Neural cell (in vitro differentiated cells): Measurements from ENCODE around the gene ASIC4. TPM values are rescaled to one million over a fixed set of nuclear protein-coding genes. Genes with fewer than 3 reads are reported as not detected.

ENCODE experiments used
- H2AFZ ChIP-seq: fragments of 200-600, 300-800 bp; sonication (generic), shearing (Covaris generic); 2 replicates; pipeline ENCODE4 v1.6.0; 2014; ENCODE audit warnings: low read depth, mild to moderate bottlenecking, antibody characterized with exemption, low read length, moderate library complexity
- H3F3A ChIP-seq: fragments of 200-600 bp; shearing (Covaris generic); 2 replicates; pipeline ENCODE4 v1.6.1; 2016; ENCODE audit warnings: mild to moderate bottlenecking, moderate library complexity, mixed read lengths, antibody characterized with exemption, low read length; ENCODE audit not compliant: insufficient read depth, poor library complexity, severe bottlenecking
- H3K27ac ChIP-seq: fragments of 200-600, 300-800 bp; sonication (generic), shearing (Covaris generic); 2 replicates; pipeline ENCODE4 v1.5.1; 2014; ENCODE audit warnings: mild to moderate bottlenecking, low read length, moderate library complexity
- H3K27me3 ChIP-seq: fragments of 300-800, 200-600 bp; sonication (generic), shearing (Covaris generic); 2 replicates; pipeline ENCODE4 v1.6.0; 2014; ENCODE audit warnings: mild to moderate bottlenecking, low read depth, low read length, moderate library complexity; ENCODE audit not compliant: insufficient read depth
- H3K36me3 ChIP-seq: fragments of 300-800, 200-600 bp; sonication (generic), shearing (Covaris generic); 2 replicates; pipeline ENCODE4 v1.5.1; 2014; ENCODE audit warnings: mild to moderate bottlenecking, antibody characterized with exemption, low read length, moderate library complexity; ENCODE audit not compliant: insufficient read depth
- H3K4me2 ChIP-seq: fragments of 300-800, 200-600 bp; sonication (generic), shearing (Covaris generic); 2 replicates; pipeline ENCODE4 v1.6.0; 2014; ENCODE audit warnings: mild to moderate bottlenecking, low read length
- H3K4me3 ChIP-seq: fragments of 300-800, 200-600 bp; sonication (generic), shearing (Covaris generic); 2 replicates; pipeline ENCODE4 v1.5.1; 2014; ENCODE audit warnings: mild to moderate bottlenecking, low read length, moderate library complexity
- H3K79me2 ChIP-seq: fragments of 200-600 bp; shearing (Covaris generic); replicated peaks from 2 replicates; pipeline ENCODE4 v1.6.0; 2014; ENCODE audit warnings: mild to moderate bottlenecking, low read length, moderate library complexity; ENCODE audit not compliant: insufficient read depth
- H3K9ac ChIP-seq: fragments of 300-800, 200-600 bp; sonication (generic), shearing (Covaris generic); 2 replicates; pipeline ENCODE4 v1.6.1; 2016; ENCODE audit warnings: mild to moderate bottlenecking, low read length, mixed read lengths
- H3K9me2 ChIP-seq: fragments of 200-600 bp; shearing (Covaris generic); 2 replicates; pipeline ENCODE4 v1.6.1; 2016; ENCODE audit warnings: mild to moderate bottlenecking, low read length, mixed read lengths; ENCODE audit not compliant: insufficient read depth
- H3K9me3 ChIP-seq: fragments of 200-600, 300-800 bp; sonication (generic), shearing (Covaris generic); 2 replicates; pipeline ENCODE4 v1.6.1; 2016; ENCODE audit warnings: mild to moderate bottlenecking, mixed run types, low read length, moderate library complexity, mixed read lengths
- H4K20me1 ChIP-seq: fragments of 200-600 bp; shearing (Covaris generic); 2 replicates; pipeline ENCODE4 v1.6.1; 2016; ENCODE audit warnings: mild to moderate bottlenecking, mixed run types; ENCODE audit not compliant: insufficient read depth
- EP300 ChIP-seq: fragments of 450-650 bp; conservative IDR thresholded peaks from 2 replicates; pipeline ENCODE4 v1.6.1; 2014; ENCODE audit warnings: antibody characterized with exemption, mild to moderate bottlenecking, moderate library complexity; ENCODE audit not compliant: poor library complexity, severe bottlenecking
- EZH2 ChIP-seq: fragments of 200-600, 300-800 bp; shearing (Covaris generic), sonication (generic); IDR thresholded peaks from 2 replicates; pipeline ENCODE4 v1.6.1; 2014; ENCODE audit warnings: antibody characterized with exemption, low read length, borderline replicate concordance, mild to moderate bottlenecking; ENCODE audit not compliant: insufficient read depth, poor library complexity, severe bottlenecking
- MXI1 ChIP-seq: fragments of 450-650 bp; conservative IDR thresholded peaks from 2 replicates; pipeline ENCODE4 v1.6.1; 2014; ENCODE audit warnings: antibody characterized with exemption, mild to moderate bottlenecking; ENCODE audit not compliant: poor library complexity, severe bottlenecking
- POLR2AphosphoS5 ChIP-seq: IDR thresholded peaks from 2 replicates; pipeline ENCODE4 v1.6.1; 2012
- RAD21 ChIP-seq: fragments of 450-650 bp; conservative IDR thresholded peaks from 2 replicates; pipeline ENCODE4 v1.6.1; 2014; ENCODE audit warnings: antibody characterized with exemption, mild to moderate bottlenecking, moderate library complexity
- SMC3 ChIP-seq: fragments of 450-650 bp; conservative IDR thresholded peaks from 2 replicates; pipeline ENCODE4 v1.6.1; 2014; ENCODE audit warnings: antibody characterized with exemption, mild to moderate bottlenecking, moderate library complexity; ENCODE audit not compliant: poor library complexity
- TAF1 ChIP-seq: IDR thresholded peaks from 2 replicates; pipeline ENCODE4 v1.6.1; 2012; ENCODE audit warnings: low read depth
- polyA plus RNA-seq: library from polyadenylated mRNA; depleted of rRNA; stranded (reverse); fragments of >200 nt; gene quantifications from 2 replicates; pipeline ENCODE4 v1.2.3, GENCODE V29; 2014
- TF ChIP-seq, protein P1 (sequence below): IDR thresholded peaks from 2 replicates; pipeline ENCODE4 v1.6.1; 2012; ENCODE audit warnings: borderline replicate concordance
- TF ChIP-seq, protein P2 (sequence below): fragments of 450-650 bp; IDR thresholded peaks from 2 replicates; pipeline ENCODE4 v1.5.1; 2014; ENCODE audit warnings: antibody characterized with exemption, mild to moderate bottlenecking, moderate library complexity; ENCODE audit not compliant: poor library complexity, severe bottlenecking

The ASIC4 gene
- polyA plus RNA-seq, 1 donor from 2014 or later, result 2.7 TPM

DNA sequence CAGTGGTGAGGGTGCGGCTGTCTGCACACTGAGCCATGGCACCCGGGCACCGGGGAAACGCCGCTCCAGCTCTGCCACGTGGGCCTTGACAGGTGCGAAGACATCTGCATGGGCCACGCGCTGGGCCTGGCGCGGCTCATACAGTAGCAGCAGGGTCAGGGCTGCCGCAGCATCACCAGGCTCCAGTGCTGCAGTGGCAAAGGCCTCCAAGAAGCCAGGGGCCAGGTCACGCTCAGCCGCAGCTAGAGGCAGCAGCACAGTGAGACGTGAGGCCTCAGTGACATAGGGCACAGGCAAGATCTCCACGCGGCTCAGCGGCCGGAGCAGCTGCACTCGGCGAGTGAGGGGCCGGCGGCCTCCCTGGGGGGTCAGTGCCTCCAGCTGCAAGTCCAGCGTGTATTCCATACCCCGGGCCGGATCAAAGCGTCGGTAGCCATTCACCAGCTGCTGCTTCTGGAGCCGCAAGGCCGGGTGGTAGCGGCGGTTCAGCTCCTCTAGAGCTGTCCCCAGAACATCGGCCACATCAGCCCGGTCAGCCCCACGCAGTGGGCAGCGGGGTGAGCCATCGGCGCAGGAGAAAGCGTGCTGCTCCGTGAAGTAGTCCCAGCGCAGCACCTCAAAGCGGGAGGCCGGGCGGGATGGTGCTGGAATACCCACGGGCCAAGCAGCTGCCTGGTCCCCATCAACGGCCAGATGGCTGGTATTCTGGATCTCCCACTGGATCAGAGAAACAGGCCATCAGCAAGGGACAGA lies 25.8 kb downstream of the ASIC4 start:
- TF ChIP-seq EZH2, result no peak
- TF ChIP-seq RAD21, result no peak
- TF ChIP-seq, protein P1, sequence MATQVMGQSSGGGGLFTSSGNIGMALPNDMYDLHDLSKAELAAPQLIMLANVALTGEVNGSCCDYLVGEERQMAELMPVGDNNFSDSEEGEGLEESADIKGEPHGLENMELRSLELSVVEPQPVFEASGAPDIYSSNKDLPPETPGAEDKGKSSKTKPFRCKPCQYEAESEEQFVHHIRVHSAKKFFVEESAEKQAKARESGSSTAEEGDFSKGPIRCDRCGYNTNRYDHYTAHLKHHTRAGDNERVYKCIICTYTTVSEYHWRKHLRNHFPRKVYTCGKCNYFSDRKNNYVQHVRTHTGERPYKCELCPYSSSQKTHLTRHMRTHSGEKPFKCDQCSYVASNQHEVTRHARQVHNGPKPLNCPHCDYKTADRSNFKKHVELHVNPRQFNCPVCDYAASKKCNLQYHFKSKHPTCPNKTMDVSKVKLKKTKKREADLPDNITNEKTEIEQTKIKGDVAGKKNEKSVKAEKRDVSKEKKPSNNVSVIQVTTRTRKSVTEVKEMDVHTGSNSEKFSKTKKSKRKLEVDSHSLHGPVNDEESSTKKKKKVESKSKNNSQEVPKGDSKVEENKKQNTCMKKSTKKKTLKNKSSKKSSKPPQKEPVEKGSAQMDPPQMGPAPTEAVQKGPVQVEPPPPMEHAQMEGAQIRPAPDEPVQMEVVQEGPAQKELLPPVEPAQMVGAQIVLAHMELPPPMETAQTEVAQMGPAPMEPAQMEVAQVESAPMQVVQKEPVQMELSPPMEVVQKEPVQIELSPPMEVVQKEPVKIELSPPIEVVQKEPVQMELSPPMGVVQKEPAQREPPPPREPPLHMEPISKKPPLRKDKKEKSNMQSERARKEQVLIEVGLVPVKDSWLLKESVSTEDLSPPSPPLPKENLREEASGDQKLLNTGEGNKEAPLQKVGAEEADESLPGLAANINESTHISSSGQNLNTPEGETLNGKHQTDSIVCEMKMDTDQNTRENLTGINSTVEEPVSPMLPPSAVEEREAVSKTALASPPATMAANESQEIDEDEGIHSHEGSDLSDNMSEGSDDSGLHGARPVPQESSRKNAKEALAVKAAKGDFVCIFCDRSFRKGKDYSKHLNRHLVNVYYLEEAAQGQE, result no peak
- no peak for TF ChIP-seq MXI1
- TF ChIP-seq, protein P2, sequence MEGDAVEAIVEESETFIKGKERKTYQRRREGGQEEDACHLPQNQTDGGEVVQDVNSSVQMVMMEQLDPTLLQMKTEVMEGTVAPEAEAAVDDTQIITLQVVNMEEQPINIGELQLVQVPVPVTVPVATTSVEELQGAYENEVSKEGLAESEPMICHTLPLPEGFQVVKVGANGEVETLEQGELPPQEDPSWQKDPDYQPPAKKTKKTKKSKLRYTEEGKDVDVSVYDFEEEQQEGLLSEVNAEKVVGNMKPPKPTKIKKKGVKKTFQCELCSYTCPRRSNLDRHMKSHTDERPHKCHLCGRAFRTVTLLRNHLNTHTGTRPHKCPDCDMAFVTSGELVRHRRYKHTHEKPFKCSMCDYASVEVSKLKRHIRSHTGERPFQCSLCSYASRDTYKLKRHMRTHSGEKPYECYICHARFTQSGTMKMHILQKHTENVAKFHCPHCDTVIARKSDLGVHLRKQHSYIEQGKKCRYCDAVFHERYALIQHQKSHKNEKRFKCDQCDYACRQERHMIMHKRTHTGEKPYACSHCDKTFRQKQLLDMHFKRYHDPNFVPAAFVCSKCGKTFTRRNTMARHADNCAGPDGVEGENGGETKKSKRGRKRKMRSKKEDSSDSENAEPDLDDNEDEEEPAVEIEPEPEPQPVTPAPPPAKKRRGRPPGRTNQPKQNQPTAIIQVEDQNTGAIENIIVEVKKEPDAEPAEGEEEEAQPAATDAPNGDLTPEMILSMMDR, result no peak
- no peak for TF ChIP-seq POLR2AphosphoS5
- Histone ChIP-seq H3K36me3 (peaks cover 5% of the 10 kb centered on the region), H4K20me1 (no peaks in the 10 kb centered on the region), H2AFZ (no peak overlapping the region), H3K27me3 (no peaks in the 10 kb centered on the region), H3K9me3 (no peaks in the 10 kb centered on the region), H3K9ac (no peak overlapping the region), H3K9me2 (no peaks in the 10 kb centered on the region), H3K4me2 (no peak overlapping the region), H3F3A (no peaks in the 10 kb centered on the region), H3K27ac (no peak overlapping the region), H3K79me2 (peaks cover 11% of the 10 kb centered on the region), H3K4me3 (no peak overlapping the region)

DNA sequence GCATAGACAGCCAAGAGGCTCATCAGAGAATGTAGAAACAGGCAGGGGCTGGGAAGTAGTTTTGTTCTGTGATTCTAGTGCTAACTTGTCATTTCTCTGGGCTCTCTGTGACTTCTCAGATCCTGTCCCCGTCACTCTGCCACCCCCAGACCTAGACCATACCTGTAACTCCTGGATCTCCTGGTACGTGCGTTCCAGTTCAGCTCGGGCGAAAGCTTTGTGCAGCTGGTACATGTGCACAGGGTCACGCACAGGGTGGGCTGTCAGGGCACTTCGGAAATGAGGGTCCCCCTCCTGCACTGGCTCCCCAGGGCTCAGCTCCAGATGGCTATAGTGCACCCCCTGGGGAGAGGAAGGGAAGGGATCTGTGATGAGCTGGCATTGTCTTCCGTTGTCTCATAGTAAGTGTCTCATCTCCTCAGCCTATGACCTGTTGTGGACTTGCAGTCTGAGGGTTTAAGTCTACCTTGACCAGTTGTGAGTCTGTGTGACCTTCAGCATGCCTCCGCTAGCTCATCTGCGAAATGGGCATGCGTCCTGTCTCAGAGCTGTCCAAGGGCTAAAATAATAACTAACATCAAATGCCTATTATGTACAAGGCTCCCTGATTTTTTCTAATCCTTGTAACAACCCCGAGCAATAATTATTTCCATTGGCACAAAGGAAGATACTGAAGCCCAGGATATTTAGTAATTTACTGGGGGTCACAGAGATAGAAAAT lies 26.7 kb downstream of the ASIC4 start:
- Histone ChIP-seq H3F3A (no peaks in the 10 kb centered on the region), H4K20me1 (peaks cover 2% of the 10 kb centered on the region), H3K27ac (no peak overlapping the region), H3K9ac (no peak overlapping the region), H3K36me3 (peaks cover 5% of the 10 kb centered on the region), H3K4me3 (no peak overlapping the region), H3K9me3 (no peaks in the 10 kb centered on the region), H3K27me3 (no peaks in the 10 kb centered on the region), H2AFZ (no peak overlapping the region), H3K9me2 (no peaks in the 10 kb centered on the region), H3K4me2 (no peak overlapping the region), H3K79me2 (peaks cover 17% of the 10 kb centered on the region)
- TF ChIP-seq RAD21 (no peak), EZH2 (no peak), SMC3 (no peak), MXI1 (no peak), EP300 (no peak), TAF1 (no peak), POLR2AphosphoS5 (no peak)
- TF ChIP-seq, protein P2, result no peak
- TF ChIP-seq, protein P1, result no peak
